Stimulated activated CD8-positive, alpha-beta memory T cell treated with anti-CD3 and anti-CD28 coated beads, Interleukin-7, amount 100 ng/mL, for 4 hours (primary cell): ENCODE measurements around the gene MRPL34.

Source experiments
- DNase-seq, 2 donors: peaks; one replicate each; pipeline ENCODE4 v3.0.0-alpha.2; 2020; ENCODE audit warnings: low read depth in 2 of 2

The MRPL34 gene

DNA sequence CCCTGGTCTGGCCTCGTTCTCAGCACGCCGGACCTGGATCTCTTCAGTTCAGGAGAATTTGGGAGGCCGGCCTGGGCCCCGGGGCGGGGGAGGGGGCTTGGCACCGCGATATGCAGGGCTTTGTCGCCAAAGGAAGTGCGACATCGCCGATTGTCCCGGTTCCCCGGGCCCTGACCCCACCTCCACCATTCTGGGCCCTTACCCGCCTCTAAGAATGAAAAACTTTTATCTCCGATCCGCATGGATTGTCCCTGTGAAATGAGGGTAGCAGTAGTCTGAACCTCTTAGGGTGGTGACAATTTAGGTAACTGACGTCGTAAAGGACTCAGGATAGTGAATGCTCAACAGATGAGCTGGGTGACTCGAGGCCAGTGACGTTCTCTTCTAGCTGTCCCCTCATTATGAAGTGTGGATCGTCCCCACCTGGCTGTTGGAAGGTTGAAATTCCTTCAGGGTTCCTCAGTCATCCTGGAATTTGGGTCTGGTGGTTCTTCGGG lies 4.3 kb downstream of the MRPL34 start:
- DNase-seq = no peak

DNA sequence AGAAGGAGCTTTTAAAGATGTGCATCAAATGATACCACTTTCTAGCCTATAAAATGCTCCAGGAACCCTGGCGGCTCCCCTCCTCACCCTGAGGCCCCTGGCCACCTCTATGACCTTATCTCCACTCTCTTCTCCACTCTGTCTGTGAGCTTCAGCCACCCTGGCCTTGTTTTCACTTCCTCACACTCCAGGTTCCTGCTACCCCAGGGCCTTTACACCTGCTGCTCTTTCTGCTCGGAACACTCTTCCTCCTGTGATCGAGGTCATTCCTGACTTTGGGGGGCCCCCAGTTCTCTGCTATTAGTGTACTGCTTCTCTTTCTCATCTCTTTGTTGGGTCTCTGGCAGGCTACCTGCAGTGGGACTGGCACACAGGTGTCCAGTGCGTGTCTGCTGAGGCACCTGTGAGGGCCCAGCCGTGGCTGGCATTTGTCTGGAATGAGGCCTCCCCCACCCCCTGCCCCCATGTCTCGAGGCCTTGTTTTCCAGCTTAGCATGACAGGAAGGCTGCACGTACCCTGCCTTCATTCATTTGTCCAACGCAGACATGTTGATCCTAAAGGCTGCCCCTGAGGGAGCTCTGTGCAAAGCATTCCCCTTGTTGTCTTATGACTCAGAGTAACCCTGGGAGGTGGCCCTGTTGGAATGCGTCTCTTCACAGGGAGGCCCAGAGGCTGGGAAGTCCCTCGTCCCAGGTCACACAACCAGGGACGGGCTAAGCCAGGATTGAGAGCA lies 6.0 kb downstream of the MRPL34 start:
- no peak for DNase-seq

DNA sequence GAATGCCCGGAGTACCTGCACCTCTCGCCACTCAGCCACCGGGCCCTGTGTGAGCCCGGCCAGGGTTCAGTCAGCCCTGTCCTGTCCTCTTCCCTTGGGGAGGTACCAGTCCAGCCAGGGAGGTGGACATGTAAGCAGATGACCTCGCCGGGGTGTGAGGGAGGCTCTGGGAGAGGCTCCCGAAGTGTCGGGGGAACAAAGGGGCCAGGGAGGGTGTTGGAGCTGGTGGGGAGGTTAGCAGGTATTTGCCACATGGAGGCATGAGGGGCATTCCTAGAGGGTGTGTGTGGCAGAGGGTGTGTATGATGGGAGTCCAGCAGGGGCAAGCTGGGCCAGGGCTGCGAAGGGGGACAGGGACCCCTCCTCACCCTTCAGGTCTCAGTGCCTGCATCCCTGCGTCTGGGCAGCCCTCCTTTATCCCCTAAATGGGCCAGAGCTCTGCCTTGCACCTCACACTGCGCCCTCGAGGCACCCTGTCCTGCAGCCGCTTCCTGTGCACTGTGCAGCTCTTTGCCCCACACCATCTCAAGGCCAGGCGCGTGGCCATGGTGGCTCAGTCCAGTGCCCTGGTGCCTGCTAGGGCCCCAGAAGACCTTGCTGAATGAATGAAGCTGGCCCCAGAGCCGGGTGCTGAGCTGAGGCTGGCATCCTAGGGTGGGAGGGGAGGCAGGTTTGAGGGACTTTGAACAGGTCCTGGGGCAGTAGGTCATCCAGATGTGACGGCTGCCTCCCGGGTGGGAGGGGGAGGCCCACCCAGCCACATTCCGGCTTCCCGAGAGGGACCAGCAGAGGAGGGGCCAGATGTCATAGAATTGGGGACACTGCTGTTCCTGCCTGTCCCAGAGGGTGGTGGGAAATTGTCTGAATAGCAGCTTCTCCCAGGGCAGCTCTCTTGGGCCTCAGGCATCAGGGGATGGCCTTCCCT lies 6.8 kb downstream of the MRPL34 start:
- DNase-seq = no peak

DNA sequence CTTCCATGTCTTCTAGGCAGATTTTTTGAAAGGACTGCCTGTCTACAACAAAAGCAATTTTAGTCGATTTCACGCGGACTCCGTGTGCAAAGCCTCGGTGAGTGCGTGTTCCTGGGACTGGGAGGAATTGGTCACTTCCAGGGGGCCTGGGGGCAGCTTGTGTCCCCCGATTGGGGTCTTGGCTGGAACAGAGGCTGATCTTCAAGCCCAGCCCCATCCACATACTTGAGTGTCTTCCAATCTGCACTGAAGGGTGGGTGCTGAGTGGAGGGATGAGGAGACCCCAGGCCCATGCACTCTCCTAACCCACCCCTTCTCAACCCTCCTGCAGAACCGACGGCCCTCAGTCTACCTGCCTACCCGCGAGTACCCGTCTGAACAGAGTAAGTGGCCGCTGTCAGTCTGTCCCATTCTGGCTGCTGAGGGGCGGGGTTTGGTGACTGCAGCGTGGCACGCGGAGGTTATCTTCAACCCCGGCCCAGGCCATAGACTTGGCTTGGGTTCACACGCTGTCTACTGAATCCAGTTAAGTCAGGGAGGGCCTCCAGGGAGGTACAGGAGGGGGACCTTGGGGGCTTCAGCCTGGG lies 8.4 kb downstream of the MRPL34 start:
- no peak for DNase-seq

DNA sequence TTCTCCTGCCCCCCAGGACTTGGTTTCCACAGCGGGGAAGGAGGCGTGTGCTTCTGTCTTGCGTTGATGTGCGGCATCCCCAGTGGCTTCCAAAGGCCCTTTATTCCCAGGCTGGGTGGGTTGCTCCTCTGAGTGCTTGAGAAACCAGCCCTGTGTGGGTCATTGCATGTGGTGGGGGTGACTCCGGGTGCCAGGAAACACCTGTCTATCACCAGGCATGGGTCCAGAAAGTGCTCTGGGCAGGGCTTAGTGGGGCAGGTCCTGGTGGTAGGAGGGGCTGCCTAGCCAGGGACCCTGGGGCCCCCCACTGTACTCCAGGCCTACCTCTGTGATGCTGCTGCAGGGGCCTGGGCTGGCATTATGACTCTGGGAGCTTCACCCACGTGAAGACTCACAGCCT lies 13.3 kb downstream of the MRPL34 start:
- no peak for DNase-seq

DNA sequence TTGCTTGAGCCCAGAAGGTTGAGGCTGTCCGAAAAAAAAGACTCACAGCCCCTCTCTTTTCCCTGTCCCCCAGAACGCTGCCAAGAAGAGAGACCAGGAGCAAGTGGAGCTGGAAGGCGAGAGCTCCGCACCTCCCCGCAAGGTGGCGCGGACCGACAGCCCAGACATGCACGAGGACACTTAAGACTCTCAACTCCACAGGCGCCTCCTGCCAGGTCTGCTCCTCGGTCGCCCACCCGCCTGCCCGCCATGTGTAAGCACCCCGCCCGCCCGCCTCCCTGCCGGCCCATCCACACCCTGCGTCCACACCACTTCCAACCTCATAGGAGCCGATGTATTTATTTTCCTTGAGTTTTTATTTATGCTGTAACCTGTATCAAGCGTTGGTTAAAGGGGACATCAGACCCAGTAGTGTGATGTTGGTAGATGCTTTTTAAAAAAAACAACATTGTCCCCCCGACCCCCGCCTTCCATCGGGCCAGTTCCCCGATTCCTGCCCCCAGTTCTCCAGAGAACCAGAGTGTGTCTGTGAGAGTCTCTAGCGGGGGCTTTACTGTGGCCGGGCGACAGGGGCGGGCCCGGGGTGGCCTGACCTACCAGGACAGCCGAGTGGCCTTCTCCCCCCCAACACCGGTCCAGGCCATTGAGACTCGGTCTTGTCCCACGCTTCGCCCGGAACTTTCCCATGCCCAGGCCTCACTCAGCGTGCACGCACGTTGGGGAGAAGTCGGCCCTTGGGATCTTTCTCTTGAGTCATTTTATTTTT lies 14.0 kb downstream of the MRPL34 start:
- DNase-seq = no peak

DNA sequence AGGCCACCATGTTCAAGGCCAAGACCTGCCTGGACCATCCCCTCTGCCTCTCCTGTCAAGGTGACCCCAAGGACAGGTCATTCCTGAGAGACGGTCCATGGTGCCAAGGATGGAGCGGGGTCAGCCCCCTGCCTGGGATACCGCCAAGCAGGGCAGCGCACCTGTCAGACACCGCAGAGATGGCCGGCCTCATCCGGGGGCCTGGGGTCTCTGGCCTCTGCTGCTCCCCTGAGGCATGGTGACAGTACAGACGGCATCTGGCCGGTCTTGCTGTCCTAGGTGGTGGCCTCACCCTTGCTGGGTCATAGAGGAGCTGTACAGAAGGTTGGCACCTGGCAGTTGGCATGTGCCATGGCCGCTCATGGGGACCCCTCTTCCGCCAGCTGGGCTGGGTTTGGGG lies 14.8 kb downstream of the MRPL34 start:
- DNase-seq = no peak

DNA sequence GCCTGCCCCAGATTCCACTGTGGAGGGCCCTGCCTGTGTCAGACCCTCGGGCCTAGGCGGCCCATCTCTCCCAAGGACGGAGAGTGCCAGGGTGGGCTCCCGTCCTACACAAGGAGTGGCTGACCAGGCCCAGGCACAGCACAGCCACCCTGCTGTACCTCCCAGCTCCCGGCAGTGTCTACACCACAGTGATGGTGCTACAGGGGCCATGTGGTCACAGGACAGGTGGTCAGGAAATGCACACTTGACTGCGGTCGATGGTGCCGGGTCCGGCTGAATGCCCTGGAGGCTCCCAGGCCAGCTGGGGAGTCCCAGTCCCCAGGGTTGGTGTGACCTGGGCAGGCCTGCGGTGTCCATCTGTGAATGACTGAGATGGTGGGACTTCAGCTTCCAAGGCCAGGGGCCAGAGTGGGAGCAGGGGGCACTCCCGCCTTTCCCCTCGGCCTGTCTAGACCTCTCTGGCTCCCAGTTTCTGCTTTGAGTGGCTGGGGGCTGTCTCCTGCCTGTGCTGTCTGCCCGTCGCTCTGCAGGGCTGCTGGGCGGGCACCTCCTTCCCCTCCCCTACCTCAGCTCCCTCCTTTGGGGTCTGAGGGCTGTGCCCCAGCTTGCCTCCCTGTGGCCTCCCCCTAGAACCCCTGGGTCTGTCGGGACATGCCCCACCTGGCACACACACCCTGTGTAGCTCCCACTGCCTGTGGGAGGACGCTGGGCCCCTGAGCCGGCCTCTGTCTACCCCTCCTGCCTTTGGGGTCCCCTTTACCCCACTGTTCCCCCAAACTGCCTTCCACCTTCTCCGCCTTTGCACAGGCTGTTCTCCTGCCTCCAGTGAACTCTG lies 16.2 kb downstream of the MRPL34 start:
- no peak for DNase-seq

DNA sequence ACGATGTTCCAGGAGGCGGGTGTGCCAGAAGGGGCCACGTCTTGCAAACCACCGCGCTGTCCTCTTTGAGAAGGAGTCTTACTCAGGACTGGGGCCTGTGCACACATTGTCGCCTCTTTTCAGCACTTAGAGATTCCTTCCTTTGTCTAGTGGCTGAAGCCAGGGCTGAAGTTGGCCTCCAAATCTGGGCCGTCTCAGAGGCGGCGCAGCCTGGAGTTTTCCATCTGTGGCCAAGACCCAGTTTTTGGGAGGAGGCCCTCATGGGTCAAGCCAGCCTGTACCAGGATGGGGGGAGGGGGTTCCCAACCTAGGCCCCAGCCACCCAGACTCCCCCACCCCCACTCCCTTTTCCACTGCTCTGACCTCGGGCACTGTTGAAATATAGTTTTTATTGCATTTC lies 17.2 kb downstream of the MRPL34 start:
- no peak for DNase-seq

DNA sequence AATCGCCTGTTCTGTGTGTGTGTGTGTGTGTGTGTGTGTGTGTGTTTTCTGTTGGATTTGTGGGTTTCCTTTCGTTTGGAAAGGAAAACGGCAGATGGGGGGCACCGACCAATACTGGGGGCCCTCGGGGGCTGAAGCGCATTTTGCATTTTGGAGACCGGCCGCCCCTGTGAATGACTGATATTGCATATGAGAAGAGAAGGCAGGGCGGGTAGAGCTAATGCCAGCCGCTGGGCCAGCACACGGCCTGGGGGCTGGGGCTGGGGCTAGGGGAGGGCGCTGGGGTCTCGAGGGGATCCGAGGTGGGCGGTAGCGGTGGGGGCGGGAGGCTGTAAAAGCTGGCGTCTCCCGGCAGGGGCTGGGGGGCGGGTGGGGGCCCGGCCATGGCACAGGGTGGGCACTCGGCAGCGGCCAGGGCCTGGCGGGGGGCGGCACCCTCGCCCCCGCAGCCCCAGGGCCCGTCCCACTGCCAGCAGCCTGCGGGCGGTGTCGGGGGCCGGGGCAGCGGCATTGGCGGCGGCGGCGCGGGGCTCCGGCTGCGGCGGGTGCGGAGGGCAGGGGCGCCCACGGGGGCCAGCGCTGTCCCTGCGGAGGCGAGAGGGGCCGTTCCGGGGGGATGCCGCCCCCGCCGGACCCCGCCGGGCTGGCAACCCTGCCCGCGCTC lies 17.8 kb downstream of the MRPL34 start:
- no peak for DNase-seq

DNA sequence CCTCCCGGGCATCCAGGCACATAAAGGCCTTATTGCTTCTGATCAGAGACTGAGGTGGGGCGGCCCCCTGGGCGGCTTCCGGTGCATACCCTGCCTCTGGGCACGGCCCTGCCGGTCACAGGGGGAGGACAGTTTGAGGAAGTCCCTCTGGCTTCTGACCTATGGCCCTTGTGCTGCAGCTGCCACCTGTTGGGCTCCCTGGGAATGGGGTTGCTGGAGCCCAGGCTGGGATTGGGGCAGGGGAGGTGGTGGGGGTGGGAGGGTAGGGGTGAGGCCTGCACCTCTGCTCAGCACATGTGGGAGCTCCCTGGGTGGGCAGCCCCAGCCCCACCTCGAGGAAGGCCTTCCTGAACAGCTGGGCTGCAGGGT lies 18.3 kb downstream of the MRPL34 start:
- DNase-seq = no peak

DNA sequence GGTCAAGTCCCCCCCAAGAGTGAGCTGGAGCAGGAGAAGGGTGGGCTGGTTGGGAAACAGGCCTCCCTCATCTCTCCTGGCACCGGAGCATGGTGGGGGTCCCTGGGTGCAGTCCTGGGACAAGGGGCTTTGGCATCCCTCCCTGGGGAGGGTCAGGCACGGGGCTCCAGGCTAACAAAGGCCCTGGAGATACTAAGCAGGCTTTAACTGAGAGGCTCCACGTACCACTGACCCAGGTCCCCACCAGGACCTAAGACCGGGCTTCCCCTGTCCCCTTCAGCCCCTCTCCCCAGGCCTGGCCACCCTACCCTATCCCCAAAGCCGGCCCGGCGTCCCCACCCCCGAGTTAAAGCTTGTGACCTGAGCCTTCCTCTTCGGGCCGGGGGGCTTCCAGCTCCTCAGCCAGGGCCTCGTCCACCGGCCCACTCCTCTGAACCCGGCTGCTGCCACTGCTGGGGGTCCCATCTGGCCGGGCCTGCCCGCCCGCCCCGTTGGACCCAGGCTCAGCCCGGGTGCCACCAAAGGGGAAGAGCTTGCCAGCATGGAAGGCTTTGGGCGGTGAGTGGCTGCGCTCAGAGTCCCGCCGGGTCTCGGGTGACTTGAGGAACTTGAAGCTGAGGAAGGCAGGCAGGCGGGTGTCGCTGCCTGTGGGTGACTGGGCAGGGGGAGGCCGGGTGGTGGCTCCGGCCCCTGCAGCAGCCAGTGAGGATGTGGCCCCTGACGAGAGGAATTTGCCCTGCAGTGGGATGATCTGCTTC lies 18.9 kb downstream of the MRPL34 start:
- no peak for DNase-seq

DNA sequence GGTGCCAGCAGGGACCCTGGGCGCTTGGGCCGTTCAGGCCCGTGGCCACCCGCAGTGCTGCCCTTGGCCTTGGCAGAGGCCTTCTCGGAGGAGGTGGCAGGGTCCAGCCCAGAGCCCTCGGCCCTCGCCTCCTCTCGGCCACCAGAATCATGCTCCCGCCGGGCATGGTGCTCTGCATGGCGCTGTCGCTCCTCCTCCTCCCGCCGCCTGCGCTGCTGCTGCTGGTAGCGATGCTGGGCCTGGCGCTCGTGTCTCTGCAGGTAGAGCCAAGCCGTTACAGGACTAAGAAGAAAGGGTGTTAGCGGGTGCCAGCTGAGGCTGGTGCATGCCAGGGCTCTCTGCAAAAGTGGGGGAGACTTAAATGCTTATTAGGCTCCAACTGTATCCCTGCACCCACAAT lies 19.5 kb downstream of the MRPL34 start:
- DNase-seq = no peak

DNA sequence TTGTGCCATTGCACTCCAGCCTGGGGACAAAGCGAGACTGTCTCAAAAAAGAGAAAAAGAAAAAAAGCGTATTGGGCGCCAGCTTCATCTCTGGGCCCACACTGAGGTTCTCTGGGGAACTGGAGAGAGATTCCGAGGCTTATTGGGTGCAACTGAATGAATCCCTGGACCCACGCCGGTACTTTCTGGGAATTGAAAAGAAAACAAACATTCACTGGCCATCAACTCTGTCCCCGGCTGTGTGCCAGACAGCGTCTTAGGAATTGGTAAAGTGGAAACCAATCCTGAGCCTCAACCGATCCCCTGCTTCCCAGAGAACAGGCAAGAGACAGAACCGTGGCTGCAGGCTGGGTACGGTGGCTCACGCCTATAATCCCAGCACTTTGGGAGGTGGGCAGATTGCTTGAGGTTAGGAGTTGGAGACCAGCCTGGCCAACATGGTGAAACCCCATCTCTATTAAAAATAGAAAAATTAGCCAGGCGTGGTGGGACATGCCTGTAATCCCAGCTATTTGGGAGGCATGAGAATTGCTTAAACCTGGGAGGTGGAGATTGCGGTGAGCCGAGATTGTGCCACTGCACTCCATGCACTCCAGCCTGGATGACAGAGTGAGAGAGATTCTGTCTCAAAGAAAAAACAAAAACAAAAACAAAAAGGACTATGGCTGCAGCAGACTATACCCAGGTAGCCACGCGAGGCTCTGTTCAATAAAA lies 20.4 kb downstream of the MRPL34 start:
- no peak for DNase-seq

DNA sequence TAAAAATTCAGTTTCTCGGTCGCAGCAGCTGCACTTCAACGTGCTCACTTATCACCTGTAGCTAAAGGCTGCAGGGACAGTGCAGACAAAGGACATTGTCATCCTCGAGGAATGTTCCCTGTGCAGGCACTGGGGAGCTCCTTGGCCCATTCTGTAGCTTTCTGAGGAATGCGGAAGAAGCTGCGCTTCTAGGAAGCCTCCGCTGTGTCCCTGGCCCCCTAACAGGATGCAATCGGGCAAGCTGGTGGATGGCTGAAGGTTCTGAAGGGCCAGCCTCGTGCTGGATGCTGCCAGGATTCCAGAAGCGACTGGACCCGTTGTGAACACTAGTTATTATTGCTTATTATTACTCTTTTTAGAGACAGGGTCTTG lies 20.9 kb downstream of the MRPL34 start:
- DNase-seq = no peak

DNA sequence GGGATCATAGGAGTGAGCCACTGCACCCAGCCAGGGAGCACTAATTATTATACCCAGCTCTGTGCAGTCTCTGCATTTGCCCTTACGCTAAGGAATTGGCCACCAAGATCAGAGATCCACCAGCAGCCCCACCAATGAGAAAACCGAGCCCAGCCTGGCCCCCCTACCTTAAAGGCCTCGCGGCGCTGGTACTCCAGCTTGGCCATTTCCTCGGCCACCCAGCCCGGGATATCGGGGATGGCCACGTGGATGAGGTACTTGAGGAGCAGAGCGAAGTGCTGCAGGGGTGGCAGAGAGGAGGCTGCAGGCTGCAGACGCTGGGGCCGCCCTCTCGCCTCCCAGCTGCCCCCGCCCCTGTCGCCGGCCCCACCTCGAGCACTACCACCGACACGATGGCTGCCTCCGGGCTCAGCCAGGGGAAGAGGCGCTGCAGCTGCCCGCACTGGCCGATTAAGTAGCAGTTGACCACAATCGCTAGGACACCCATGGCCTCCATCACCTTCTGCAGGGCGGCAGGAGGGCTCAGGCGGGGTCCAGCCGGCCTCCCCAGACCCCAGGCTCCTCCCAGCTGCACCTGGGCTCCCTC lies 21.5 kb downstream of the MRPL34 start:
- no peak for DNase-seq

DNA sequence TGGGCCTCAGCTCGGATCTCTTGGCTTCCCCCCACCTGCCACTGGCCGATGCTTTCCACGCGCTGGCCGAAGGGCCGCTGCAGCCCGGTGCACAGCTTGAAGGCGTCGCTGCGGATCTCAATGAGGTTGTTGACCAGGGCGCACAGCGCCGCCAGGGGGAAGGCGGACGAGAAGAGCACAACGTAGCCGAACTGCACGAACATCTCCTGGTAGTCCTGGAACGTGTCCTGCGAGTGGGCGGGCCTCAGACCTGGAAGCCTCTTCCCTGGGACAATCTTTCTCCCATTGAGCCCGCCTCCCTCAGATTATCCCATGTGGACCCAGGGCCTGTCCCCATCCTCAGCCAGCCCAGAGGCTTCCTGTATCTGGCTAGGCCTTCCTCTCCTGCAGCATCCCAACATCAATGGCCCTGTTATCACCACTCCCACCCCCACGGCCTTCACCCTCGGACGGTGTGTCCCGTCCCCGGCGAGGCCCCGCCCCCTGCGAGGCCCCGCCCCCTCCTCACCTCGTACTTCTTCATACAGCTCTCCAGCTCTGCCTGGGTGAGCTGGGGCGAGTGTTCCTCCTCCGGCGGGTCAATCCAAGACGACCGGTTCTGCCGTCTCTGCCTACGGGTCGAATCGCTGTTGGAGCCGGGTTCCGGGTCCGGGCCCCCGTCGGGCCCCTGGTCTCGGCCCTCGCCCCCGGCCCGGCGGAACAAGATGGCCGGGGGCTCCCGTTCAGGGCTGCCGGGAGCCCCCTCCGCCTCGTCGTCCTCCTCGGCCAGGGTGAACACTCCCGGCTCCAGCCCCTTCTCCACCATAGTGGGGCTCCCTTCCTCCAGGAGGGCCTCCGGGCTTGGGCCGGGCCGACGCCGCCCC lies 22.2 kb downstream of the MRPL34 start:
- peak in 1 of 2 donors; percentile 51 for DNase-seq
